HG03139 (cell line): ENCODE measurements around the gene ERC1.
"Not testable (repeated sequence)": the region's sequence is repeated elsewhere in the genome, so short reads cannot be mapped to it uniquely, and the experiment has no call there.

Experiments used
- ATAC-seq: cut with Tn5 transposase; IDR thresholded peaks from one replicate; pipeline ENCODE4 v1.9.1; 2021; ENCODE audit not compliant: unreplicated experiment

Gene ERC1

DNA sequence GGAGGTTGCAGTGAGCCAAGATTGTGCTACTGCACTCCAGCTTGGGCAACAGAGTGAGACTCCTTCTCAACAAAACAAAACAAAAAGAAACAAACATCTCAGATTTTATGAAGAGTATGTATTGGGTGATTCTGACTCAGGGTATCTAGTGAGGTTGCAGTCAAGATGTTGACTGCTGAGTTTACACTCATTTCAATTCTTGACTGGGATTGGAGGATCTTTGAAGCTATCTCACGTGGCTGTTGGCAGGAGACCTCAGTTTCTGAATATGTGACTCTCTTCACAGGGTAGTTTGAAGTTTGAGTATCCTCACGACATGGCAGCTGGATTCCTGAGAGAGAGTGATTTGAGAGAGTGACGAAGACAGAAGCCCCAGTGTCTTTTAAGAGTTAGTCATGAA is 29.4 kb downstream of the ERC1 start:
- no peak for ATAC-seq

- no peak for ATAC-seq
These were observed 31.3 kb downstream of the ERC1 start for GRCh38 chr12:1022032-1022970.

GRCh38 chr12:1030779-1031178 is 39.8 kb downstream of the ERC1 start:
- ATAC-seq = no peak

- no peak for ATAC-seq
These were observed 43.2 kb downstream of the ERC1 start for GRCh38 chr12:1034243-1034642.

GRCh38 chr12:1034751-1035457 is 43.9 kb downstream of the ERC1 start:
- no peak for ATAC-seq

GRCh38 chr12:1041478-1041877 is 50.5 kb downstream of the ERC1 start:
- no peak for ATAC-seq

DNA sequence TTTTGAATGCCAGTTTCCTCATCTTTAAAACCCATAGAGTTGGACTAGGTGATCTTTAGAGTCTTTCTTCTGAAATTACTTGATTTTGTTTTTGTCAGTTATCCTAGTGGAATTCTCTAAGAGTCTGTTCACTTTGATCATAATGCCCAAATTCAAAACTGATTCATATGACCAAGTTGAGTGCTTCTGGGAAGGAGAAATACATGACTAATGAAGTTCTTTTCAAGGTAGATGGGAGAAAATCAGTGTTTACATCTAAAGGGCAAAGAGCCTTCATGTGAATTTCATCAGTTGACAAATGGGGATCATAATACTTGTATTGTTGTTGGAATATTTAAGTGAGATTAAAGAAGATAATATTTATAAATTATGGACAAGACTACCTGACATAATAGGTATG is 53.2 kb downstream of the ERC1 start:
- ATAC-seq = no peak

DNA sequence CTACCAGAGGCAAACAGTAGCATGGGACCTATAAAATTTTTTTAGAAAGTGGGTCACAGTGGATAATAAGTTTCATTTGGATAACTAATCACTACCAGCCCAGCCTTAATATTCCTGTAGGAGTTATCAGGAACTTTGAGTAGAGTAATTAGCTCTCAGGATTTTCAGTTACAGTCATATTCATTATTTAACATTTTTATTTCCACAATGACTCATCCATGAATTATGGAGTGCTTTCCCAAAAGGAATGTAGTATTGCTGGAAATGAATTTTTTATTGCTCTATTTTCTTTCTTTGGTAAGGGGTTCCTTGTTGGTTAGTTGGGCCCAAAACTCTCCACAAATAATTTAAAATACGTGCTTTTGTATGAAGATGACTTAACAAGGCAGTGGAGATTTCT is 53.7 kb downstream of the ERC1 start:
- ATAC-seq = no peak

GRCh38 chr12:1046727-1047126 is 55.7 kb downstream of the ERC1 start:
- no peak for ATAC-seq

GRCh38 chr12:1047898-1048660 is 57.1 kb downstream of the ERC1 start:
- ATAC-seq = no peak

GRCh38 chr12:1050059-1050707 is 59.2 kb downstream of the ERC1 start:
- ATAC-seq = no peak

DNA sequence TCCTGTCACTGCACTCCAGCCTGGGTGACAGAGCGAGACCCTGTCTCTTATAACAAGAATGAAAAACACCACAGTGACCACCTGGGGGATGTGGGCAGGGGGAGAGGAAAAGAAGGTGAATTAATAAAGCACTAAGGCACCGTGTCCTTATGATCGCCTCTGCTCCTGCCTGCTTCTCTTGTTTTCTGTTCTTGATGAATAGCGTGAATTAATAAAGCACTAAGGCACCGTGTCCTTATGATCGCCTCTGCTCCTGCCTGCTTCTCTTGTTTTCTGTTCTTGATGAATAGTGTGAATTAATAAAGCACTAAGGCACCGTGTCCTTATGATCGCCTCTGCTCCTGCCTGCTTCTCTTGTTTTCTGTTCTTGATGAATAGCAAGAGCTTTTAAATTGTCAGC is 60.6 kb downstream of the ERC1 start:
- not testable (repeated sequence) for ATAC-seq

- ATAC-seq = no peak
These were observed 62.7 kb downstream of the ERC1 start for GRCh38 chr12:1053690-1054089.

DNA sequence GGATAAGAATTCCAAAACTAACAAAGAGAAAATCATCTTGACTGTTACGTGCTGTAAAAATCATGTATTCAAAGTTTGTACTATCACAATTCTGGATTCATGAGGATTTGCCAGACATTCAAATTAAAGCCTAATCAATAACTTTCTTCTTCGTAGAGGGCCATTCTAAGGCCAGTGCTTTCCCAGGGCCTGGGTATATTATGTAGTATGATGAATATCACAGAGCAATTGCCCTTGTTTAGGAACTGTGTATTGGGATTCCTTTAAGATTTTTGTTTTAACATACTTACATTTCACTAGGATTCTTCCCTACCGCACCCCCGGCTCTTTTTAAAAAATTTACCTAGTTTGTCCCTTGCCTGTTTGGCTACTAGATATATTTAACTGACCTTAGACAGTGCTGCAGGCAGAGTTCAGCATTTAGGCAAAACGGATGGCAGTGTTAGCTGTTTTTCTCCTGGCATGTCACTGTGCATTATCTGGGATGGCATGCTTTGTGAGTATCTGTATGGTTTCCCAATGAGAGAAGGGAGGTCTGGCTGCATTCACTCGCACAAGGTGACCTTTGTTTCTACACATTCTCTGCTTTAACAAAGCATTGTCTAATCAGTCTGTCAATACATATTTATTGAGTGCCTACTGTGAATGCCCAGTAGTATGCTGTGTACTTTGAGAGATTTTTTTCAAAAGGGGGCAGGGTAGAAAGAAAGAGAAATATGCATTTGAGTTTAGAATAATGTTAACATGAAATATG is 63.3 kb downstream of the ERC1 start:
- no peak for ATAC-seq

GRCh38 chr12:1056390-1056789 is 65.4 kb downstream of the ERC1 start:
- ATAC-seq = no peak

DNA sequence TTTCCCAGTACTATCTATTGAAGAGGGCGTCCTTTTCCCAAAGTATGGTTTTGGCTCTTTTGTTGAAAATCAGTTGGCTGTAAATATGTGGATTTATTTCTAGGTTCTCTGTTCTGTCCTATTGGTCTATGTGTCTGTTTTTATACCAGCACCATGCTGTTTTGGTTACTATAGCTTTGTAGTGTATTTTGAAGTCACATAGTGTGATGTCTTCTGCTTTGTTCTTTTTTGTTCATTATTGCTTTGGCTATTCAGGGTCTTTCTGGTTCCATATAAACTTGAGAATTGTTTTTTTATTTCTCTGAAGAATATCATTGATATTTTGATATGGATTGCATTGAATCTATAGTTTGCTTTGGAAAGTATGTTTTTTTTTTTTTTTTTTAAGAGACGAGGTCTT is 67.4 kb downstream of the ERC1 start:
- no peak for ATAC-seq

DNA sequence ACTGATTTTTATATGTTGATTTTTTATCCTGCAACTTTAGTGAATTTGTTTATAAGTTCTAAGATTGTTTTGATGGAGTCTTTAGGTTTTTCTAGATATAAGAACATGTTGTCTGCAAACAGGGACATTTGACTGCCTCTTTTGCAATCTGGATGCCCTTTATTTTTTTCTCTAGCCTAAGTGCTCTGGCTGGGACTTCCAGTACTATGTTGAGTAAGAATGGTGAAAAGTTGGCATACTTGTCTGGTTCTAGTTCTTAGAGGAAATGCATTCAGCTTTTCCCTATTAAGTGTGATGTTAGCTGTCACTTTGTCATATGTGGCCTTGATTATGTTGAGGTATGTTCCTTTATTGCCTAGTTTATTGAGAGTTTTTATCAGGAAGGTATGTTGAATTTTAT is 68.1 kb downstream of the ERC1 start:
- ATAC-seq = no peak

- no peak for ATAC-seq
These were observed 72.8 kb downstream of the ERC1 start for GRCh38 chr12:1063852-1064251.

DNA sequence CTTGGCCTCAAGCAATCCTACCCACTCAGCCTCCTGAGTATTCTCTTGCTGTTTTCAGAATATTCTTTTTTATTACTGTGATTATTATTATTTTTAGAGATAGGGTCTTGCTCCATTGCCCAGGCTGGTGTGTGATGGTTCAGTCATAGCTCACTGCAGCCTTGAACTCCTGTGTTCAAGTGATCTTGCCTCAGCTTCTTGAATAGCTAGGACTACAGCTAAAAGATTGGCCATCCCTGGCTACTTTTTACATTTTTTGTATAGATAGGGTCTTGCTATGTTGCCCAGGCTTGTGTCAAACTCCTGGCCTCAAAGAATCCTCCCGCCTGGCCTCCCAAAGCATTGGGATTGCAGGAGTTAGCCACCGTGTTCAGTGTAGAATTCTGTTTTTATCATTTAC is 73.3 kb downstream of the ERC1 start:
- ATAC-seq = no peak

DNA sequence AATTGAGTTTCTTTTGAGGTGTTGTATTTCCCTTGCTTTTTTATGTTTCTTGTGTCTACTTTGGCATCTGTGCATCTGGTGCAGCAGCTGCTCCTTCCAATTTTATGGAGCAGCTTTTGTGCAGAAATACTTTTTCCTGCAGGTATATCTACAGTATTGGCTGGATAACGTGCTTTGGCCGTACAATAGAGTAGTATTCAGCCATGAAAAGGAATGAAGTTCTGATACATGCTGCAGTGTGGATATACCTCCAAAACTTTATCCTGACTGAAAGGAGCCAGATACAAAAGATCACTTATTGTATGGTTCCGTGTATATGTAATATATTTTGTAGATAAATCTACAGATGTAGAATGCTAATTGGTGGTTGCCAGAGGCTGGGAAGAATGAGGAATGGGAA is 74.6 kb downstream of the ERC1 start:
- ATAC-seq = no peak
